HK-2 (cell line): Measurements from ENCODE around the gene ST7.

ENCODE experiments used
- DNase-seq: peaks from one replicate; pipeline ENCODE4 v3.0.0-alpha.2; 2018; ENCODE audit not compliant: unreplicated experiment

Gene ST7

DNA sequence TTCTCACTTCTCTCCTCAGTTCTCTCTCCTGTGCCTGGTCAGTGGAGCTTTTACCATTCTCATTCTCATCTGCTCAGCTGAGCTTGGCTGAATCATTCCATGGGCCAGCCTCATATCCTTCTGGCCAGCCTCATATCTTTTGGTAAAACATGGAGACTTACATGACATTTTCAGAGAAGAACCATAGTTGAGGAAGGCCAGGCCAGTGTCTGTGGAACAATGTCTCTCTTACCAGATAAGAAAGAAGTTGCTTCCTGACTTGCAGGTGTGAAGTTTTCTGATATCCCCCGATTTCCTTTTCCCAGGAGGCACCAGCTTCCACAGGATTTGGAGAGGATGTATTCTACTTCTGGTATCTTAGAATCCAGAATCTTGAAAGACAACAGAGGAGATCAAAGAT lies 24.7 kb downstream of the ST7 start:
- no peak for DNase-seq

DNA sequence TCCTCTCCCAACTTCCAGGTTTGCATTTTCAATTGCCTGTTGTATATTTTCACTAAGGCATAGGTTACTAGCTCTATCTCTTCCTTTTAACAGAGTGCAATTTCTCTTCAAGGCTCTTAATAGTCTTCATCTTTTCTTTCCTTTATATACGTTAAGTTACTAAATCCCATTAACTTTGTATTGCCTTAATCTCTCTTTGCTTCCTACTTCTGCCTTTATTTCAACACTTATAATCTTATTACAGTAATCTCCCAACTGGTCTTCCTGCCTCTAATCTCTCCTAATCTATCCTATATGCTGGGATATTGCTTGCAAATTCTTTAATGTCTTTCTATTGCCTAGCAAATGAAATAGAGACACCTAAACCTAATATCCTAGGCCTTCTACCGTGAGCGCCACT lies 26.1 kb downstream of the ST7 start:
- DNase-seq: no peak

DNA sequence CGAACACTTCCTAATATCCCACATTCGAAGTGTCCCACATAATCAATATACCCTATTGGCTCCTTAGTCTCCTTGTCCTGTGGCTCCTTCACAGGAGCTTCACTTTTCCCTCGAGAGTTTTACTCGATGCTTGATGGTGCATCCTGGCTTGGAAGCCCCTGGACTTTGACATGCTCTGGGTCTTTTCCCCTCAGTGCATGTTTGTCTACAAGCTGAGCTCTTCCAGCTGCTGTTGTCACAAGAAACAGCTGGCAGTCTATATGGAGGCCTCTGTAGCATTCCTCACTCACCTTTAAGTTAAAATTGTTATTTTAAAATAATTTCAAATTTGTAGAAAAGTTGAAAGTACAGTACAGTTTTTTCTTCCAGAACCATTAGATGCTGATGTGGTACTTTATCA lies 27.1 kb downstream of the ST7 start:
- DNase-seq: no peak

DNA sequence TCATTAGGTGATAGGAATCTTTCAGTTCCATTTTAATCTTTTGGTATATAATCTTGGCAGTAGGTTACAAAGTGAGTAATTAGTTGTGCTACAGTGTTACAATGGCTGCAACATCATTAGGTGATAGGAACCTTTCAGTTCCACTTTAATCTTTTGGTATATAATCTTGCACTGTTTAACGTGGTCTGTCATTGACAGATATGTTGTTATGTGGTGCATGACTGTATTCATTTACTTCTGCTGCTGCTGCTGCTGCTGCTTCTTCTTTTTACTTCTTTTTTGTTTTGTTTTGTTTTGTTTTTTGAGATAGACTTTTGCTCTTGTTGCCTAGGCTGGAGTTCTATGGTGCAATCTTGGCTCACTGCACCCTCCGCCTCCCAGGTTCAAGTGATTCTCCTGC lies 28.6 kb downstream of the ST7 start:
- DNase-seq: no peak

DNA sequence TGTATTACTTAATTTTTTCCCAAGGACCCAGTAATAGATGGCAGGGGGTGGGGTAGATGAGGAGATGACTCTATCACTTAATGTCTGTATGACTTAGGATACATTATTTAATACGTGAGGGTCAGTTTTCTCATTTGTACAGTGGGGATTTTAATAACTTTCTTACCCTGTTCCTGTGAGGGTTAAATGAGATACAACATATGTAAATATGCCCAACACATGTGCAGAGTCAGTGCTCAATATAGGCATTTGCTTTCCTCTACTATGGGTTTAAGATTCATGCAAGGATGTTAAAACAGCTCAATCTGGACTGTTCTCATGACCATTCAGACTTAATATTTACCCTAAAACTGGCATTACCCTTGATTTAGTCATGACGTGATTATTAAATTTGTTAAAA lies 31.2 kb downstream of the ST7 start:
- DNase-seq: no peak

DNA sequence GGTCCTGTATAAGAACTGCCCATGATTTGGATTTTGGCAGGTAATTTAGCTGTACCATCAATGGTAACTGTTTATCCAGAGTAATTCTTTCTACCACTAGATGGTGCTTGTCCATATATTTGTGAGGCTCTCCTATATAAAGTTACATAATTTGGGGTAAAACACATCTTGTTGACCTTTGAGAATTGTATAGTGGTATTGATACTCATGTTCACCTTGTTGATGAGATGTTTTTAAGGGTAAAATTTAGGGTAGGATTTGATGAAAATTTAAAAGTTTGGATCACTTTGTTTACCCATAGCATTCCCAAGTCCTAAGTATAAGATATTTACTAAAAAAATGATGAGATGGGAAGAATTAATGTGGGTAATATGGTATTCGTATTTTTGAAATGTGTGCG lies 31.6 kb downstream of the ST7 start:
- no peak for DNase-seq

DNA sequence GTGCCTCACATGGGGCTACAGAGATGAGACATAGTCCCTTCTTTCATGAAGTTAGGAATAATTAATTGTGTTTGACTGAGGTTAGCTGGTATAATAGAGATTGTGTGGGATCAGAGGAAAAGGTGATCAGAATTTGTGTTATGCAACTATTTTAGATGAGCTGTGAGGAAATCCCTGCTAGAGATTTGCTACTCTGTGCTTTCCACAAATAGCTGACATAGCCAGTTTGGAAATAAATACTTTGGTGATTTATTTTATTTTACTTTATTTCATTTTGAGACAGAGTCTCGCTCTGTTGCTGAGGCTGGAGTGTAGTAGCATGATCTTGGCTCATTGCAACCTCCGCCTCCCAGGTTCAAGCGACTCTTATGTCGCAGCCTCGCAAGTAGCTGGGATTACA lies 32.3 kb downstream of the ST7 start:
- DNase-seq: no peak

DNA sequence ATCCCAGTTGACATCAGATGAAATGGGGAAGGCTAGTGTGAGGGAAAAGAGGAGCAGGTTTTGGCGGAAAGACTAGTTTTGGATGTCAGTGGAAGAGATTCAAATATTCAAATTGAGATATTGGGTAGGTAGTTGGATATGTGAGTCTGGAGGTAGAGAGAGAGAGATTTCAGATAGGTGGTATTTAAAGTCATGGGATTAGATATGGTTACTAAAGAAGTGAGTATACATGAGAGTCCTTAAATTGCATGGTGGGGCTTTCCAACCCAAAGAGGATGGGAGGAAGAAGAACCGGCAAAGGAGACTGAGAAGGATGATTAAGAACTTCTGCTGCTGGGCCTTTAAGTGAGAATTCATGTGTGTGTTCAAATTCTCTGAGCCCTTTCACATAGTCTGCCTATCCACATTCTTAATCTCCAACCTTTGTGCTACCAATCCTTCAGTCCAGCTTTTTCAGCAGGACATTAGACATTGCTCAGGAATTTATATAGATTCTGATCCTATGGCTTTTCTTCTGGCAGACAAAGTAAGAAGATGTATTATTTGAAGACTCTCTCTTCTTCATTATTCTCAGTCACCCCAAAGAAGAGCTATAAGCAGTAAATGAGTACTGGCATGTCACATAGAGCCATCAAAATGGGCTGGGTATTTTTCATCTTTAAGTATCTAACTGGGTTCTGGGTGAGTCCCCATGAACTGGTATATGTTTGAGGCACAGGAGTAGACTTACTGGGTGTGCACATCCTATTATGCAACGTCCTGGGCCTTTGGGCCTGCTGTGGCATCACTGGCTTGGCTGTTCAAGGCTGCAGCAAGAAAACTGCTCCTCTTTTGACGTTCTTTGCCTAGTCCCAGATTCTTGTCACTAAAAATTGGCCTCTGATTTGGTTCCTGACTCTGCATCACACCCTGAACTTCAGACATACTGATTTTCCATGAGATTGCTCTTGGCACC lies 33.6 kb downstream of the ST7 start:
- no peak for DNase-seq

DNA sequence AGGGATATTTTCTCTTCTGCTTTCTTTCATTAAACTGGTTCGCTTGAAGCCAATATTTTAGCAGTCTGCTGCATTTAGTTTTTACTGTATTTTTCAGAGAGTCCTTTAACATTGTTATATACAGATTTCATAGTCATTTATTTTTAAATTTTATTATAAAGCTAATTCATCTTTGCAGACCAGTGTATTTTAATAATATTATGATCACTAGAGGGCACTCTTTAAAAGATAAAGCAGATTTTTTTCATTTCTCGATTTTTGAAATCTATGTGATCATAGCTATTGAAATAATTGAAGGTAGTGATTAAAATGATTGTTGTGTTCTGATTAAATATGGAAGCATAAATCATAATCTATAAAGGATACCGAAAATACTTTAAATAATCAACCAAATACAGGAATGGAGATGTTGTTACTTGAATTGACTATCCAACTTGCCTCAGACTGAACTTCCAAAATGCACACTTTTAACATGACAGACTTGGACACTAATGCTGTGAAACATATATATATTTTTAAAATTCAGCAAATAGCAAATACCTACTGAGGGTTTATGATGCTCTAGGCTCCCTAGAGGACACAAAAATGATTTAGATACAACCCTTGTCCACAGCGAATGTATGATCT lies 35.2 kb downstream of the ST7 start:
- DNase-seq: no peak

DNA sequence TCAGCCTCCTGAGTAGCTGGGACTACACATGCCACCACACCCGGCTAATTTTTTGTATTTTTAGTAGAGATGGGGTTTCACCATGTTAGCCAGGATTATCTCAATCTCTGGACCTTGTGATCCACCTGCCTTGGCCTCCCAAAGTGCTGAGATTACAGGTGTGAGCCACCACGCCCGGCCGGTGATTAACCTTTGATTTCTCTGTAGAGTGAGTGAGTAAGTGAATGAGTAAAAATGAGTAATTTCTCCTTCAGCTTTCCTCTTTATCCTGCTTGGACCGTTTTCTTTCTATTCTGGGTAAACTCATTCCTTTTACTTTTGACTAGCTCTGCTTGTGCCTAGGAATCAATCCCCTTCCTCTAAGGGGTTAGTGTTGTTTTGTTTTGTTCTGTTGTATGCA lies 36.8 kb downstream of the ST7 start:
- DNase-seq: no peak

DNA sequence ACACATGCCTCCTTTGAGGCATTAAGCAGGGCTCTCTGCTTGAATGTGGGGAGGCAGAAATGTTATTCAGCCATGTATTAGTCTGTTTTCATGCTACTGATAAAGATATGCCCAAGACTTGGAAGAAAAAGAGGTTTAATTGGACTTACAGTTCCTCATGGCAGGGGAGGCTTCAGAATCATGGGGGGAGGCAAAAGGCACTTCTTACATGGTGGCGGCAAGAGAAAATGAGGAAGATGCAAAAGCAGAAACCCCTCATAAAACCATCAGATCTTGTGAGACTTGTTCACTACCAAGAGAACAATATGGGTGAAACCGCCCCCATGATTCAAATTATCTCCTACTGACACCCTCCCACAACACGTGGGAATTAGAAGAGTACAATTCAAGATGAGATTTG lies 37.9 kb downstream of the ST7 start:
- no peak for DNase-seq

DNA sequence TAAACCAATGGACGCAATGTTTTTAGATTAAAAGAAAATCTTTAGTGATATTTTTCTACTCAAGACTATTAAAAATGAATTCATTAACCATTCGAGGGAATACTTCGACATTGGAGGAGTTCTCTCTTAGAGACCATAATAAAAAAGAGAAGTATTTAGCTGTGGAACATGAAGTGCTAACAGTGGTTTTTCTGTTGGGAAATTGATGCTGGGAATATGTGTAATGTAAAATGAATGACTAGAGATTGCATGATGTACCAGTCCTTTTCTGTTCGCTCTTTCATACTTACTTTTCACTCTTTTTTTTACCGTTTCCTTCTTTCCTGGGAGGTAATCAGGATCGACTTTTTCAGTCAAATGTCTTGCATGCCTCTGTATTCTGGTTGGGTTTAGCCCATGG lies 41.3 kb downstream of the ST7 start:
- no peak for DNase-seq

DNA sequence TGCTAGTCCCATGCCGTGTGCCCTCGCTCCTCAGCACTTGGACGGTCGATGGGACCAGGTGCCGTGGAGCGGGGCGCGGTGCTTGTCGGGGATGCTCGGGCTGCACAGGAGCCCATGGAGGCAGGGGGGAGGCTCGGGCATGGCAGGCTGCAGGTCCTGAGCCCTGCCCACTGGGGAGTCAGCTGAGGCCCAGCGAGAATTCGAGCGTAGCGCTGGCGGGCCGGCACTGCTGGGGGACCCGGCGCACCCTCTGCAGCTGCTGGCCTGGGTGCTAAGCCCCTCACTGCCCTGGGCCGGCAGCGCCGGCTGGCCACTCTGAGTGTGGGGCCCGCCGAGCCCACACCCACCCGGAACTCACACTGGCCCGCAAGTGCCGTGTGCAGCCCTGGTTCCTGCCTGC lies 44.7 kb downstream of the ST7 start:
- no peak for DNase-seq

DNA sequence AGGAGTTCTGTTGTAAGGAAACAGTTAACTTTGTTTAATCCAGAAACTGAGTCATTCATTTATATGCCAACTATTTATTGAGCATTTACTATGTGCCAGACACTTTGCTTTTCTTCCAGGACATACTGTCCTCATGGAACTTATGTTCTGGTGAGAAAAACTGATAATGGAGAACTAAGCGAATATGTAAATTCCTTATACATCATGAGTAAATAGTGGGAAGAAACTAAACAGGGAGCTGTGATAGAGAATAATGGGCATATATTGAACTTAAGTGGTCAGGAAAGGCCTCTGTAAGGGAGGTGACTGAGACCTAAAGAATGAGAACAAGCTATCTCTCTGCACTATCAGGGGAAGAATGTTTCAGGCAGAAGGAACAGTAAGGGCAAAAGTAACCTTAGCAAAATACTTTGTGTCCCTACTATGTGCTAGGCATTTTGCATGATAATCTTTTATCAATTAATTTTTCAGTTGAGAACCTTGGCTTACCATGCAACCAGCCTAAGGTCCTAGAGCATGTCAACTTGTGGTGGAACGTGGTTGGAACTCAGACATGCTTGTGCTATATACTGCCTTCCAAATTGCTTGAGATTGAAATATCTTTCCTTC lies 45.4 kb downstream of the ST7 start:
- no peak for DNase-seq

DNA sequence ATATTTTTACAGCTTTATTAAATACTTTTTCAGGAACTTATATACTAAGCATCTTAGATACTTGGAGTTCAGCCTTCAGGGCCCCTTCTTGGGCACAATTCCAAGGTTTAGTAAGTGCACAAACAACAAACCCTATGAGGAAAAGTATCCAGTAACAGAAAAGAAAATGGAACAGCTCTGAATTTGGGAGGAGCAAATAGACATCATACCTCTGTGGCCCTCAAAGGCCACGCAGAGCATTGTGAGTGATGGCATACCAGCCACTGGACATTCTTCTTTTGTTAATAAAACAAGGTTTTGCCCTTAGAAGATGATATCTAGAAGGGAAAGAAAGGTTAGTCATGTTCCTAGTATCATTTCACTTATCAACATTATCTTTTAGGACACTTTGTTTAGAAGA lies 46.0 kb downstream of the ST7 start:
- DNase-seq: no peak

DNA sequence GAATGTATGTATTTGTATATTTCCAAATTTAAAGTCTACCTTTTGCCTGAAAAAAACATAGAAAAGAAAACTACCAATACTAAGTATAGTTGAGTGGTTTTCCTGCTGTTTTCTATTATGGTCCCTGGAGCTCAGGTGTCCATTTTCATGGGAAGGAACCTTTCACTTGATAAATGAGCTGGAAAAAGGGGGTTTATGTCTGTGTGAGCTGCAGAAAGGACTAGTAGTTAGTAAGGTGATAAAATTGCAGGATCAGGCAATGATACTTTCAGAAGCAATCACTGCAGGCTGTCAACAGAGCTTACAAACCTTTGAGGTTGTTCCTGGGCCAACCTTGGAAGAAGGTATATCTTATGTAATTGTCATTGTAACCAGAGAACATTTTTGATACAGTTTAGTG lies 48.0 kb downstream of the ST7 start:
- DNase-seq: no peak

DNA sequence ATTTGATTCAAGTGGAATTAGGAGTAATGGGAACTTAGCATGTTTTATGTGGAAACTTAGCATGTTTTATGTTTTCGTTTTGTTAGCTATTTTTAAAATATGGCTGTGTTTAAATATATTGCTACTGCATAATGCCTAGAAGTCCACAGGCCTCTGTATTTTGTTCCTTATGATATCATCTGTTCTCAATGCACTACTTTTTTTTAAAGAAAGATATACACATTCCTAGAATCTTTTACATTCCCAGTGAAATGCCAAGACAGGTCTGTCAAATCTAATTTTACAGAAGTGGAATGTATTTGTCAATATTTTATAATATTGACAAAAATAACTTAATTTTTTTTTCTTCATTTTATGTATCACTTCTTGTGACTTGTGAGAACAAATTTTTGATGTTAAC lies 51.6 kb downstream of the ST7 start:
- DNase-seq: no peak

DNA sequence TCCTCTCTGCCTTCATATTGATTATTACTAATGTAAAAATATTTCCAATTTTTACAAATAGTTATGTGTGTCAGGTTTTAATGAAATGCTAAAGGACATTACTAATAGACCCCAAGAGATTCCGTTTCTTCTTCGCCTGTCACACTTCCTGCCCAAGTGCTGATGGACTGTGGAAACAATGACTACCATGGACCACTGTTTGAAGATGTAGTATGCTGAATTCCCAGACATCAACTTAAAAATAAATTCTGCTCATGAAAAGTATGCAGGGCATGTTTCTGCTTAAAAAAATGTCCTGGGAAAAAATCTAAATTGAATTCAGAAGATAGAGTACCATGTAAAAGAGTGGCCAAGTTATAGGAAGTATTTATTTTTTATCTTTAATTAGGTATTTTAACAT lies 52.1 kb downstream of the ST7 start:
- DNase-seq: no peak

DNA sequence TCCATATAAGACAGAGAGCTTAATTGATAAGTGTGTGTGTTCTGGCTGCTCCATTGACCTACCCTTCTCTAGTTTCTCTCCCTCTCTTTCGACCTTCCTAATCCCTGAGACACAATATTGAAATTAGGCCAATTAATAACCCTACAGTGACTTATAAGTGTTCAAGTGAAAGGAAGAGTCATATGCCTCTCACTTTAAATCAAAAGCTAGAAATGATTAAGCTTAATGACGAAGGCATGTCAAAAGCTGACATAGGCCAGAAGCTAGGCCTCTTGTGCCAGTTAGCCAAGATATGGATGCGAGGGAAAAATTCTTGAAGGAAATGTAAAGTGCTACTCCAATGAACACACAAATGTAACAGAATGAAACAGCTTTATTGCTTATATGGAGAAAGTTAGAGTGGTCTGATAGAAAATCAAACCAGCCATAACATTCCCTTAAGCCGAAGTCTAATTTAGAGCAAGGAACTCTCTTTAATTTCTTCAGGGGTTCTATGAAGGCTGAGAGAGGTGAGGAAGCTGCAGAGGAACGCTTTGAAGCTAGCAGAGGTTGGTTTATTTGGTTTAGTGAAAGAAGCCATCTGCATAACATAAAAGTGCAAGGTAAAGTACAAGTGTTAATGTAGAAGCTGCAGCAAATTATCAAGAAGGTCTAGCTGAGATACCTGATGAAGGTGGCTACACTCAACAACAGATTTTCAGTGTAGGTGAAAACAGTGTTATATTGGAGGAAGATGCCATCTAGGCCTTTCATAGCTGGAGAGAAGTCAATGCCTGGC lies 53.8 kb downstream of the ST7 start:
- no peak for DNase-seq

DNA sequence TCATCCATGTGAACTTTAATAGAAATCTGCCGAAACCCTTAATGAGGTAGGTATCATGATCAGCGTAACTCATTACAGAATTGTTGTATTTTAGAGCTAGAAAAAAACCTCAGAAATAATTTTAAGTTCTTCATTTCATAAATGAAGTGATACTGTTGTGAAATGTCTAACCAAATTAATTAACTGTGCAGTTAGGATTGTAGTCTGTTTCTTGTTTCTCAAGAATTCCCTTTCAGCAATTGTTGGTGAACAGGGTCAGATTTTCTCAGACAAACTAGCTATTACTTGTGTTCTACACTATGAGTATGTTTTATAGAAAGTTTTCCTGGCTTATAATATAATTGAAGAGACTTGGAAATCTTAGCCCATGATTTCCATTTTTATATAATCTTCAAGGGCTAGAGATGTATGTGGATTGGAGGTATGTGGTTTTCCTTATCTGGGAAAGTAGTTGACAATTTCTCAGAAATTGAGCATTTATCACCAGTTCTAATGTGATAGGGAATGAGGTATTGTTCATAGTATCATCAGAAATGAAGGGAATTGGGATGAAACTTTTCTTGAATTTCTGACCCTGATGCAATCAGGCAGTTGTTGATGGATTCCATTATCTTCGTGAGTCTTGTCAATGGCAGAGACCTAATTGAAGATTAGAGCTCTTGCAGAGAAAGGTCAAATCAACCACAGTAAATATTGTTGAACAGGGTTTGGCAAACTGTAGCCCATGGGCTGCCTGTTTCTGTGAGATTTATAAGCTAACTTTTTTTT lies 55.0 kb downstream of the ST7 start:
- DNase-seq: no peak

DNA sequence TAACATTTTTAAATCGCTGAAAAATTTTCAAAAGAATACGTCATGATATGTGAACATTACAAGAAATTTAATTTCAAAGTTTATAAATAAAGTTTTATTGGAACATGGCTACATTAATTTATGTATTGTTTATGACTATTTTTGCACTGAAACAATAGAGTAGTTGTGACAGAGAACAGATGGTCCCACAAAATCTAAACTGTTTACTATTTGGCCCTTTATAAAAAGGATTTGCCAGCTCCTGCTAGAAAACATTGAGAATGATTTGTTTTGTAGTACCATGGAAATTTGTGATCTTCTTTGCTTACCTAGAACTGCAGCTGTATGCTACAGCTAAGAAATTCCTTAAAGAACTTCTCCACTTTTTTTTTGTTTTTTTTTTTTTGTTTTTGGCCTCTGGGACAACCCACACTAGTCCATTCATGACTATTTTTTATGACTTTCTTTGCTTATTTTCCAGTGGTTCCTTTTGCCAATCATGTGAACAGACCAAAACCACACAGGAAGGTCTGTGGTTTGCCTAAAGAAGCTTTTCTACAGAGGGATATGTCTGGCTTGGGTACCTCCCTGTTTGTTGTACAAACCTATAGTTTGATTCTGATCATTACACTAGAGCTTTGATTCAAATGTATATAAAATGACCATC lies 55.7 kb downstream of the ST7 start:
- DNase-seq: no peak
